Panc1 (cell line): ENCODE data around the gene RPS15. TPM values are rescaled to one million over a fixed set of nuclear protein-coding genes. Genes with fewer than 3 reads are reported as not detected.
A peak's percentile ranks its signal among the peaks of the same experiment; 100 is the strongest.

Experiments
- ATAC-seq: fragments of 200-7000 bp; cut with Tn5 transposase; 2 replicates; pipeline ENCODE4 v1.9.1; 2020; ENCODE audit warnings: mild to moderate bottlenecking, moderate library complexity
- BruUV-seq: library from RNA; stranded (reverse); fragments of 400-500 nt; replicated peaks from 2 replicates; lab custom pipeline; 2021; lab: Mats Ljungman, UMichigan
- CTCF ChIA-PET: fragments of 300-600 bp; sonication (Branson Sonifier 250); formaldehyde crosslinking; loops from one replicate; lab custom pipeline; 2022; ENCODE audit warnings: antibody characterized with exemption; lab: Charles Lee
- POLR2A ChIA-PET: fragments of 300-600 bp; sonication (Branson Sonifier 250); formaldehyde crosslinking; loops from one replicate; lab custom pipeline; 2022; ENCODE audit warnings: antibody characterized with exemption; lab: Charles Lee
- DNase-seq: peaks from one replicate; pipeline ENCODE4 v3.0.0-alpha.2; 2010; ENCODE audit warnings: low read depth, low spot score
- H3K27ac ChIP-seq: 2 replicates; pipeline ENCODE4 v1.5.1; 2011; ENCODE audit warnings: mild to moderate bottlenecking, low read length, inconsistent platforms
- H3K27me3 ChIP-seq: fragments of 200-500 bp; sonication (Bioruptor generic); 2 replicates; pipeline ENCODE4 v1.6.0; 2014; ENCODE audit warnings: low read length, inconsistent platforms; ENCODE audit not compliant: control insufficient read depth, insufficient read depth
- H3K36me3 ChIP-seq: fragments of 200-500 bp; sonication (Bioruptor generic); 2 replicates; pipeline ENCODE4 v1.5.1; 2014; ENCODE audit warnings: inconsistent platforms, mild to moderate bottlenecking, low read length, moderate library complexity; ENCODE audit not compliant: control insufficient read depth, insufficient read depth
- H3K4me1 ChIP-seq: 2 replicates; pipeline ENCODE4 v1.5.1; 2011; ENCODE audit warnings: inconsistent platforms, mild to moderate bottlenecking, low read length, moderate library complexity; ENCODE audit not compliant: control insufficient read depth, insufficient read depth
- H3K4me3 ChIP-seq, 2 experiments: 2 replicates each; pipeline ENCODE4 v1.5.1; 2011 to 2012; ENCODE audit warnings: low read depth in 2 of 2, low read length in 2 of 2, mild to moderate bottlenecking in 2 of 2, inconsistent platforms in 1 of 2, moderate library complexity in 1 of 2
- H3K9me3 ChIP-seq: fragments of 200-500 bp; sonication (Bioruptor generic); 2 replicates; pipeline ENCODE4 v1.5.1; 2014; ENCODE audit warnings: low read depth, mild to moderate bottlenecking, inconsistent platforms, low read length, moderate library complexity; ENCODE audit not compliant: control insufficient read depth, insufficient read depth
- POLR2AphosphoS5 ChIP-seq: IDR thresholded peaks from 2 replicates; pipeline ENCODE4 v1.6.1; 2012; ENCODE audit warnings: mild to moderate bottlenecking, low read depth, low read length, moderate library complexity
- REST ChIP-seq, 2 experiments: IDR thresholded peaks; 2 replicates each; pipeline ENCODE4 v1.6.1; 2011 to 2012; ENCODE audit warnings: low read depth in 2 of 2, control low read depth in 1 of 2, low read length in 1 of 2, mild to moderate bottlenecking in 1 of 2, moderate library complexity in 1 of 2; ENCODE audit not compliant: insufficient read depth in 1 of 2
- SIN3A ChIP-seq: IDR thresholded peaks from 2 replicates; pipeline ENCODE4 v1.6.1; 2012; ENCODE audit warnings: low read depth, mild to moderate bottlenecking, low read length, moderate library complexity, borderline replicate concordance; ENCODE audit not compliant: insufficient read depth
- TCF7L2 ChIP-seq: IDR thresholded peaks from 2 replicates; pipeline ENCODE4 v1.6.1; 2011; ENCODE audit warnings: mild to moderate bottlenecking, low read depth, low read length, inconsistent platforms
- in situ Hi-C: cut with HindIII; loops from 2 replicates; pipeline ENCODE4 v1.10.0; 2016; ENCODE audit warnings: low sequenced_read_pairs, low pct_unique_long_range_greater_than_20kb
- intact Hi-C: fragments of 100-400 bp; cut with micrococcal nuclease; formaldehyde crosslinking; loops from one replicate; pipeline ENCODE4 v1.10.0; 2022; ENCODE audit not compliant: unreplicated experiment
- total RNA-seq: library from RNA; stranded (reverse); gene quantifications from one replicate; pipeline ENCODE4 v1.2.1, GENCODE V29; 2021; ENCODE audit not compliant: unreplicated experiment
- TF ChIP-seq, protein P1 (sequence below): fragments of 450-650 bp; IDR thresholded peaks from 2 replicates; pipeline ENCODE4 v1.5.1; 2017; ENCODE audit warnings: mild to moderate bottlenecking

Gene RPS15
- total RNA-seq, 1 experiment from 2014 or later: 1,067 TPM

GRCh38 chr19:1449467-1450442 is 11.6 kb downstream of the RPS15 start, which contains the start of gene APC2:
APC2 (plus strand) TSS chr19:1450121; CDS start chr19:1453002, 2,881 bp downstream.
- ChIA-PET CTCF (no interaction called here), POLR2A (no interaction called here)
- Histone ChIP-seq H3K36me3 (no peaks in the 10 kb centered on the region), H3K27me3 (no peaks in the 10 kb centered on the region), H3K27ac (peak within 1 kb of the TSS; percentile 71; the same call in 1 of the 2 replicates), H3K9me3 (no peaks in the 10 kb centered on the region), H3K4me1 (peaks cover 1% of the 10 kb centered on the region; the same call in 1 of the 2 replicates), H3K4me3 (peak within 1 kb of the TSS in 1 of 2 experiments; percentile 14; a peak in 3 of 4 replicates)
- DNase-seq (no peak), ATAC-seq (no peak)
- intact Hi-C loops: no loop called here
- BruUV-seq: no TSS peak
- in situ Hi-C loops: no loop called here
- TF ChIP-seq POLR2AphosphoS5 (no peak), SIN3A (no peak), REST (IDR thresholded peaks at IDR 0.05; ENCODE audit: insufficient read depth in 1 of 2, low read depth in 2 of 2, low read length in 1 of 2) (no peak), TCF7L2 (no peak)
- TF ChIP-seq, protein P1, sequence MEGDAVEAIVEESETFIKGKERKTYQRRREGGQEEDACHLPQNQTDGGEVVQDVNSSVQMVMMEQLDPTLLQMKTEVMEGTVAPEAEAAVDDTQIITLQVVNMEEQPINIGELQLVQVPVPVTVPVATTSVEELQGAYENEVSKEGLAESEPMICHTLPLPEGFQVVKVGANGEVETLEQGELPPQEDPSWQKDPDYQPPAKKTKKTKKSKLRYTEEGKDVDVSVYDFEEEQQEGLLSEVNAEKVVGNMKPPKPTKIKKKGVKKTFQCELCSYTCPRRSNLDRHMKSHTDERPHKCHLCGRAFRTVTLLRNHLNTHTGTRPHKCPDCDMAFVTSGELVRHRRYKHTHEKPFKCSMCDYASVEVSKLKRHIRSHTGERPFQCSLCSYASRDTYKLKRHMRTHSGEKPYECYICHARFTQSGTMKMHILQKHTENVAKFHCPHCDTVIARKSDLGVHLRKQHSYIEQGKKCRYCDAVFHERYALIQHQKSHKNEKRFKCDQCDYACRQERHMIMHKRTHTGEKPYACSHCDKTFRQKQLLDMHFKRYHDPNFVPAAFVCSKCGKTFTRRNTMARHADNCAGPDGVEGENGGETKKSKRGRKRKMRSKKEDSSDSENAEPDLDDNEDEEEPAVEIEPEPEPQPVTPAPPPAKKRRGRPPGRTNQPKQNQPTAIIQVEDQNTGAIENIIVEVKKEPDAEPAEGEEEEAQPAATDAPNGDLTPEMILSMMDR: no peak

DNA sequence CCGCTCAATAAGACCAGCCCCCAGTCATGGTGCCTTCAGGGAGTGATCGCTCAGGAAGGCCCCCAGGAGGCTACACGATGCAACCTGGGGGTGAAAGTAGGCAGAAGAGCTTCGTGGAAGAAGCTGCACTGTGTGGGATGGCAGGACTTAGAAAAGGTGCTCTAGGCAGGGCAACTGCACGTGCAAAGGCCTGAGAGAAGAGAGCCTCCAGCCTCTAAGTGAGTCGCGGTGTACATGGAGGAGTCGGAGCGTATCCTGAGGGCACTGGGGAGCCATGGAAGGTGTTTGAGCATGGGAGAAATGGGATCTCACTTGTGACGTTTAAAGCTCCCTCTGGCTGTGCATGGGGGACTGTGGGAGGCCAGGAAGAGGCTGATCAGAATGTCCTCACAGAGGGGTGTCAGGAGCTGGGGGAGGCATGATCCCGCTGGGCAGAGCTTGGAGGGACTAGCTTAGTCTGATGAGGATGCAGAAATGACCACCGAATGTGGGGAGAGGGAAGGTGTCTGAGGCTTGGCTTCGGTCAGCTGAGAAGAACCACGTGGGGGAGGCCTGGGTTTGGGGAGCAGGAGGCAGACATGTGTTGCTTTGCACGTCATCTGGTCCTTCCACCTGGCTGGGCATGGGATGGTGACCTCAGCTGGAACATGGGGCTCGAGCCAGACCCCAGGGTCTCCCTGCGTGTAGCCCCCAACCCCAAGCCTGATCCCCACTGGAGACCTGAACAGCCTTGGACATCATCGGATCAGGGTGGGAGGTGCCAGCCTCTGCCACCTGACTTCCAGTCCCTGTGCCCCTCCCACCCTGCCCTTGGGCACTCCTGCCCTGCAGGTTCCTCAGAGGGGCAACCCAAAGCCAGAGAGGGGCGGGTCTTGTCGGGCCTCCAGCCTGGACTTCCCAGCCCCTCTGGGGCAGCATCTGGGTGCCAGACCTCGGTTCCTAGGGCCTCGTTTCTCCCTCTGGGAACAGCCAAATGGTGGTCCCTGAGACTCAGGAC is 12.8 kb downstream of the RPS15 start:
- intact Hi-C loops: no loop called here
- in situ Hi-C loops: no loop called here
- no TSS peak for BruUV-seq
- no peaks in the 10 kb centered on the region for H3K9me3 ChIP-seq
- no peak for ATAC-seq
- no peak for DNase-seq
- H3K4me3 ChIP-seq: no peak overlapping the region; a peak in 1 of 4 replicates
- POLR2A ChIA-PET: no interaction called here
- H3K27me3 ChIP-seq: no peaks in the 10 kb centered on the region
- CTCF ChIA-PET: no interaction called here
- no peaks in the 10 kb centered on the region for H3K36me3 ChIP-seq
- TF ChIP-seq REST (IDR thresholded peaks at IDR 0.05; ENCODE audit: insufficient read depth in 1 of 2, low read depth in 2 of 2, low read length in 1 of 2) (no peak), SIN3A (no peak), TCF7L2 (no peak), POLR2AphosphoS5 (no peak)
- TF ChIP-seq, protein P1: no peak
- H3K4me1 ChIP-seq: no peaks in the 10 kb centered on the region; the same call in none of the 2 replicates
- H3K27ac ChIP-seq: no peak overlapping the region
